ENCODE measurements around the gene MPST.

MPST gene

GRCh38 chr22:37000676-37001534, 18.6 kb upstream of the MPST start:
- DNase-seq (ENCODE audit: low read depth in 2 of 2) = no peak

GRCh38 chr22:37001826-37002225, 17.7 kb upstream of the MPST start:
- DNase-seq (ENCODE audit: low read depth in 2 of 2) = no peak

- no peak for DNase-seq (ENCODE audit: low read depth in 2 of 2)
Measured at GRCh38 chr22:37002633-37003032, 16.9 kb upstream of the MPST start.

GRCh38 chr22:37007651-37008050, 11.9 kb upstream of the MPST start:
- no peak for DNase-seq (ENCODE audit: low read depth in 2 of 2)

GRCh38 chr22:37008365-37008764, 11.2 kb upstream of the MPST start:
- DNase-seq (ENCODE audit: low read depth in 2 of 2) = no peak

- no peak for DNase-seq (ENCODE audit: low read depth in 2 of 2)
Measured at GRCh38 chr22:37009490-37009889, 10.1 kb upstream of the MPST start.

GRCh38 chr22:37010174-37010573, 9.4 kb upstream of the MPST start:
- no peak for DNase-seq (ENCODE audit: low read depth in 2 of 2)

- no peak for DNase-seq (ENCODE audit: low read depth in 2 of 2)
Measured at GRCh38 chr22:37010976-37011375, 8.6 kb upstream of the MPST start.

- no peak for DNase-seq (ENCODE audit: low read depth in 2 of 2)
Measured at GRCh38 chr22:37011472-37011871, 8.1 kb upstream of the MPST start.

- DNase-seq (ENCODE audit: low read depth in 2 of 2) = no peak
Measured at GRCh38 chr22:37012262-37012904, 7.2 kb upstream of the MPST start.

- no peak for DNase-seq (ENCODE audit: low read depth in 2 of 2)
Measured at GRCh38 chr22:37012956-37013355, 6.6 kb upstream of the MPST start.

- DNase-seq (ENCODE audit: low read depth in 2 of 2) = no peak
Measured at GRCh38 chr22:37014415-37014806, 5.1 kb upstream of the MPST start.

- no peak for DNase-seq (ENCODE audit: low read depth in 2 of 2)
Measured at GRCh38 chr22:37014835-37015586, 4.5 kb upstream of the MPST start.

GRCh38 chr22:37015587-37015878, 4.0 kb upstream of the MPST start:
- no peak for DNase-seq (ENCODE audit: low read depth in 2 of 2)

- DNase-seq (ENCODE audit: low read depth in 2 of 2) = no peak
Measured at GRCh38 chr22:37016134-37016910, 3.2 kb upstream of the MPST start.

- no peak for DNase-seq (ENCODE audit: low read depth in 2 of 2)
Measured at GRCh38 chr22:37017356-37017755, 2.2 kb upstream of the MPST start.

GRCh38 chr22:37018086-37018814, 1.3 kb upstream of the MPST start:
- no peak for DNase-seq (ENCODE audit: low read depth in 2 of 2)

GRCh38 chr22:37018815-37019308, 680 bp upstream of the MPST start:
- no peak for DNase-seq (ENCODE audit: low read depth in 2 of 2)

- DNase-seq (ENCODE audit: low read depth in 2 of 2) = no peak
Measured at GRCh38 chr22:37020192-37020479, 594 bp downstream of the MPST start.

GRCh38 chr22:37021041-37021440, 1.5 kb downstream of the MPST start:
- no peak for DNase-seq (ENCODE audit: low read depth in 2 of 2)

- DNase-seq (ENCODE audit: low read depth in 2 of 2) = peak in 1 of 2 donors; percentile 12
Measured at GRCh38 chr22:37021710-37022482, 2.4 kb downstream of the MPST start.
